PC-3 (cell line): ENCODE data around the gene XPR1. TPM values are rescaled to one million over a fixed set of nuclear protein-coding genes. Genes with fewer than 3 reads are reported as not detected.

Source experiments
- ATAC-seq: fragments of 200-7000 bp; cut with Tn5 transposase; 2 replicates; pipeline ENCODE4 v1.9.1; 2020; ENCODE audit warnings: mild to moderate bottlenecking, moderate library complexity
- BruUV-seq: library from RNA; stranded (reverse); fragments of 400-500 nt; replicated peaks from 2 replicates; lab custom pipeline; 2021; lab: Mats Ljungman, UMichigan
- CTCF ChIA-PET: fragments of 300-600 bp; sonication (Branson Sonifier 250); formaldehyde crosslinking; loops from one replicate; lab custom pipeline; 2022; ENCODE audit warnings: antibody characterized with exemption; lab: Charles Lee
- POLR2A ChIA-PET: fragments of 300-600 bp; sonication (Branson Sonifier 250); formaldehyde crosslinking; loops from one replicate; lab custom pipeline; 2022; ENCODE audit warnings: antibody characterized with exemption; ENCODE audit not compliant: unreplicated experiment; lab: Charles Lee
- DNase-seq: peaks from one replicate; pipeline ENCODE4 v3.0.0-alpha.2; 2015
- H2AFZ ChIP-seq: fragments of 300-600 bp; sonication (generic); 2 replicates; pipeline ENCODE4 v1.6.0; 2016; ENCODE audit warnings: antibody characterized with exemption, low read length
- H3F3A ChIP-seq: fragments of 300-600 bp; sonication (generic); one replicate; pipeline ENCODE4 v1.6.0; 2017; ENCODE audit warnings: antibody characterized with exemption, low read length, control low read depth, mild to moderate bottlenecking; ENCODE audit not compliant: unreplicated experiment
- H3K27ac ChIP-seq: fragments of 300-600 bp; sonication (generic); 2 replicates; pipeline ENCODE4 v1.5.1; 2016; ENCODE audit warnings: mild to moderate bottlenecking, low read length
- H3K27me3 ChIP-seq: fragments of 300-600 bp; sonication (generic); 2 replicates; pipeline ENCODE4 v1.6.1; 2016; ENCODE audit warnings: low read length, mixed read lengths
- H3K36me3 ChIP-seq: fragments of 300-600 bp; sonication (generic); 2 replicates; pipeline ENCODE4 v1.6.1; 2016; ENCODE audit warnings: low read depth, mixed run types, low read length, mixed read lengths
- H3K4me1 ChIP-seq: fragments of 300-600 bp; sonication (generic); 2 replicates; pipeline ENCODE4 v1.5.1; 2016; ENCODE audit warnings: low read length; ENCODE audit not compliant: insufficient read depth
- H3K4me2 ChIP-seq: fragments of 300-600 bp; sonication (generic); 2 replicates; pipeline ENCODE4 v1.6.0; 2016; ENCODE audit warnings: low read length
- H3K4me3 ChIP-seq: fragments of 300-600 bp; sonication (generic); 2 replicates; pipeline ENCODE4 v1.5.1; 2016; ENCODE audit warnings: mild to moderate bottlenecking, low read length, mixed read lengths
- H3K79me2 ChIP-seq: fragments of 300-600 bp; sonication (generic); 2 replicates; pipeline ENCODE4 v1.6.1; 2017; ENCODE audit warnings: low read length, mixed read lengths
- H3K9ac ChIP-seq: fragments of 300-600 bp; sonication (generic); 2 replicates; pipeline ENCODE4 v1.6.0; 2016; ENCODE audit warnings: mild to moderate bottlenecking, low read length
- H3K9me2 ChIP-seq: fragments of 300-600 bp; sonication (generic); replicated peaks from 2 replicates; pipeline ENCODE4 v1.6.1; 2016; ENCODE audit warnings: mixed run types, low read length, mixed read lengths
- H3K9me3 ChIP-seq: fragments of 300-600 bp; sonication (generic); 2 replicates; pipeline ENCODE4 v1.6.1; 2016; ENCODE audit warnings: low read length, mixed read lengths
- H4K20me1 ChIP-seq: fragments of 300-600 bp; sonication (generic); 2 replicates; pipeline ENCODE4 v1.6.1; 2016; ENCODE audit warnings: low read length, mixed read lengths
- CTCF ChIP-seq: fragments of 300-600 bp; sonication (generic); conservative IDR thresholded peaks from 2 replicates; pipeline ENCODE4 v1.5.1; 2017; ENCODE audit warnings: antibody characterized with exemption, low read depth, mild to moderate bottlenecking, low read length
- EZH2 ChIP-seq: fragments of 300-600 bp; sonication (generic); IDR thresholded peaks from one replicate; pipeline ENCODE4 v1.6.1; 2017; ENCODE audit warnings: antibody characterized with exemption, mild to moderate bottlenecking, low read length; ENCODE audit not compliant: unreplicated experiment
- EZH2phosphoT487 ChIP-seq: fragments of 300-600 bp; sonication (generic); IDR thresholded peaks from 2 replicates; pipeline ENCODE4 v1.6.1; 2018; ENCODE audit warnings: mild to moderate bottlenecking, antibody characterized with exemption, low read length, borderline replicate concordance
- intact Hi-C: fragments of 100-400 bp; cut with micrococcal nuclease; formaldehyde crosslinking; loops from 2 replicates; pipeline ENCODE4 v1.9.0; 2023
- total RNA-seq: library from RNA; depleted of rRNA; stranded (reverse); fragments of >200 nt; gene quantifications from 2 replicates; pipeline ENCODE4 v1.2.3, GENCODE V29; 2014

XPR1 gene
- total RNA-seq, 1 experiment from 2014 or later = 8.2 TPM

GRCh38 chr1:180892272-180892671 lies 260.4 kb downstream of the XPR1 start:
- Histone ChIP-seq H3K9ac (no peak overlapping the region), H3K9me3 (no peaks in the 10 kb centered on the region), H3K36me3 (no peaks in the 10 kb centered on the region), H3K4me2 (no peak overlapping the region), H4K20me1 (no peaks in the 10 kb centered on the region), H2AFZ (no peak overlapping the region), H3K27me3 (no peaks in the 10 kb centered on the region), H3K9me2 (no peaks in the 10 kb centered on the region), H3F3A (no peaks in the 10 kb centered on the region), H3K27ac (no peak overlapping the region), H3K4me3 (no peak overlapping the region), H3K4me1 (no peaks in the 10 kb centered on the region), H3K79me2 (no peaks in the 10 kb centered on the region)
- ATAC-seq (no peak), DNase-seq (no peak)
- CTCF ChIA-PET = no interaction called here
- POLR2A ChIA-PET = no interaction called here
- intact Hi-C loops = no loop called here
- BruUV-seq = no TSS peak
- no peak for TF ChIP-seq CTCF
- TF ChIP-seq EZH2phosphoT487 = no peak
- no peak for TF ChIP-seq EZH2

GRCh38 chr1:180892675-180893074 lies 260.9 kb downstream of the XPR1 start:
- POLR2A ChIA-PET = no interaction called here

GRCh38 chr1:180893614-180894013 lies 261.8 kb downstream of the XPR1 start:
- Histone ChIP-seq H3K4me2 (no peak overlapping the region), H3K79me2 (no peaks in the 10 kb centered on the region), H3K4me1 (no peaks in the 10 kb centered on the region), H3K9ac (no peak overlapping the region), H2AFZ (no peak overlapping the region), H3K4me3 (no peak overlapping the region), H3K36me3 (no peaks in the 10 kb centered on the region), H3K27me3 (no peaks in the 10 kb centered on the region), H4K20me1 (no peaks in the 10 kb centered on the region), H3K27ac (no peak overlapping the region), H3K9me2 (no peaks in the 10 kb centered on the region), H3F3A (no peaks in the 10 kb centered on the region), H3K9me3 (no peaks in the 10 kb centered on the region)
- CTCF ChIA-PET = no interaction called here
- TF ChIP-seq CTCF (no peak), EZH2phosphoT487 (no peak), EZH2 (no peak)
- ATAC-seq = no peak
- no TSS peak for BruUV-seq
- DNase-seq = no peak
- POLR2A ChIA-PET = no interaction called here
- intact Hi-C loops = no loop called here

More at GRCh38 chr1:180892675-180893074, 260.9 kb downstream of the XPR1 start:
- Histone ChIP-seq H3K9me2 (no peaks in the 10 kb centered on the region), H3K4me3 (no peak overlapping the region), H3K27me3 (no peaks in the 10 kb centered on the region), H4K20me1 (no peaks in the 10 kb centered on the region), H3K9me3 (no peaks in the 10 kb centered on the region), H2AFZ (no peak overlapping the region), H3K4me1 (no peaks in the 10 kb centered on the region), H3K9ac (no peak overlapping the region), H3K27ac (no peak overlapping the region), H3K4me2 (no peak overlapping the region), H3K36me3 (no peaks in the 10 kb centered on the region), H3K79me2 (no peaks in the 10 kb centered on the region), H3F3A (no peaks in the 10 kb centered on the region)
- CTCF ChIA-PET = no interaction called here
- no peak for DNase-seq
- intact Hi-C loops = no loop called here
- BruUV-seq = no TSS peak
- no peak for ATAC-seq
- TF ChIP-seq EZH2phosphoT487 = no peak
